CD14-positive monocyte (primary cell): ENCODE data around the gene BACH2. TPM values are rescaled to one million over a fixed set of nuclear protein-coding genes. Genes with fewer than 3 reads are reported as not detected.

Experiments used
- DNase-seq, 3 donors: peaks; one replicate each; pipeline ENCODE4 v3.0.0-alpha.2; 2011 to 2022
- H2AFZ ChIP-seq: 2 replicates; pipeline ENCODE4 v1.6.0; 2012; ENCODE audit warnings: mild to moderate bottlenecking, low read depth, low read length, inconsistent platforms; ENCODE audit not compliant: insufficient read depth, poor library complexity, severe bottlenecking
- H3K27ac ChIP-seq, 2 donors: 1 replicate in 1 of 2; 2 replicates in 1 of 2; pipeline ENCODE4 v1.5.1; 2012 to 2013; ENCODE audit warnings: low read length in 2 of 2, control low read depth in 1 of 2, inconsistent platforms in 1 of 2, low read depth in 1 of 2, mild to moderate bottlenecking in 1 of 2
- H3K27me3 ChIP-seq, 2 donors: one replicate each; pipeline versions ENCODE4 v1.6.0 to v1.6.1; 2011 to 2013; ENCODE audit warnings: low read length in 2 of 2; ENCODE audit not compliant: control insufficient read depth in 2 of 2, insufficient read depth in 2 of 2
- H3K36me3 ChIP-seq, 2 donors: replicated peaks in 1 of 2; 1 replicate in 1 of 2; 2 replicates in 1 of 2; pipeline versions ENCODE4 v1.5.1 to v1.6.1; 2012 to 2013; ENCODE audit warnings: low read length in 2 of 2, control low read depth in 1 of 2, inconsistent platforms in 1 of 2, mild to moderate bottlenecking in 1 of 2; ENCODE audit not compliant: insufficient read depth in 2 of 2, control insufficient read depth in 1 of 2
- H3K4me1 ChIP-seq, 2 donors: 1 replicate in 1 of 2; 2 replicates in 1 of 2; pipeline versions ENCODE4 v1.5.1 to v1.6.1; 2012 to 2013; ENCODE audit warnings: low read length in 2 of 2, control low read depth in 1 of 2, inconsistent platforms in 1 of 2, mild to moderate bottlenecking in 1 of 2, moderate library complexity in 1 of 2; ENCODE audit not compliant: insufficient read depth in 2 of 2, control insufficient read depth in 1 of 2
- H3K4me2 ChIP-seq: replicated peaks from 2 replicates; pipeline ENCODE3; 2012; ENCODE audit warnings: low read length, moderate library complexity, mild to moderate bottlenecking; ENCODE audit not compliant: poor library complexity, severe bottlenecking; ENCODE audit errors: extremely low read depth
- H3K4me3 ChIP-seq, 3 experiments: fragments of 200-600 bp in 1 of 3; sonication (generic) in 1 of 3; replicated peaks in 1 of 3; 1 replicate in 2 of 3; 2 replicates in 1 of 3; pipeline ENCODE4 v1.5.1; 2011 to 2013; ENCODE audit warnings: low read length in 3 of 3, mild to moderate bottlenecking in 3 of 3, control low read depth in 2 of 3, low read depth in 2 of 3, inconsistent platforms in 1 of 3, moderate library complexity in 1 of 3
- H3K79me2 ChIP-seq: 2 replicates; pipeline ENCODE4 v1.6.0; 2012; ENCODE audit warnings: mild to moderate bottlenecking, control low read depth, inconsistent platforms, low read length, moderate library complexity; ENCODE audit not compliant: insufficient read depth
- H3K9ac ChIP-seq: 2 replicates; pipeline ENCODE4 v1.6.0; 2017; ENCODE audit warnings: low read length, mild to moderate bottlenecking; ENCODE audit not compliant: insufficient read depth, poor library complexity, severe bottlenecking
- H3K9me3 ChIP-seq, 2 donors: replicated peaks in 1 of 2; 1 replicate in 1 of 2; 2 replicates in 1 of 2; pipeline versions ENCODE4 v1.5.1 to v1.6.1; 2012 to 2013; ENCODE audit warnings: low read length in 2 of 2, control low read depth in 1 of 2; ENCODE audit not compliant: control insufficient read depth in 1 of 2, insufficient read depth in 1 of 2
- H4K20me1 ChIP-seq: 2 replicates; pipeline ENCODE4 v1.6.0; 2012; ENCODE audit warnings: mild to moderate bottlenecking, low read length, control low read depth, moderate library complexity; ENCODE audit not compliant: insufficient read depth
- H3K27ac Mint-ChIP-seq, 7 donors: one replicate each; pipeline ENCODE4 v1.8.0; 2020; ENCODE audit warnings: mild to moderate bottlenecking in 7 of 7, mixed read lengths in 7 of 7, moderate library complexity in 6 of 7, inconsistent platforms in 2 of 7
- H3K27me3 Mint-ChIP-seq, 3 donors: one replicate each; pipeline ENCODE4 v1.8.0; 2021 to 2022; ENCODE audit warnings: low read depth in 3 of 3, mild to moderate bottlenecking in 3 of 3, mixed read lengths in 3 of 3, moderate library complexity in 3 of 3, inconsistent platforms in 1 of 3
- H3K36me3 Mint-ChIP-seq, 2 donors: one replicate each; pipeline ENCODE4 v1.8.0; 2020; ENCODE audit warnings: mixed read lengths in 2 of 2, inconsistent platforms in 1 of 2, mild to moderate bottlenecking in 1 of 2
- H3K4me1 Mint-ChIP-seq: one replicate; pipeline ENCODE4 v1.8.0; 2020; ENCODE audit warnings: mild to moderate bottlenecking, mixed read lengths
- H3K4me3 Mint-ChIP-seq, 2 donors: one replicate each; pipeline ENCODE4 v1.8.0; 2020; ENCODE audit warnings: mild to moderate bottlenecking in 2 of 2, mixed read lengths in 2 of 2, moderate library complexity in 1 of 2
- H3K9me3 Mint-ChIP-seq, 7 donors: one replicate each; pipeline ENCODE4 v1.8.0; 2020 to 2022; ENCODE audit warnings: mixed read lengths in 7 of 7, mild to moderate bottlenecking in 6 of 7, moderate library complexity in 6 of 7, inconsistent platforms in 2 of 7
- CTCF ChIP-seq: fragments of 200-600 bp; IDR thresholded peaks from one replicate; pipeline ENCODE4 v1.8.0; 2022; ENCODE audit warnings: antibody characterized with exemption, mild to moderate bottlenecking
- WGBS: methylation state at CpG from one replicate; pipeline ENCODE4 v1.1.5; 2013; ENCODE audit warnings: missing lambda C conversion rate; ENCODE audit not compliant: insufficient coverage; 5-methylcytosine and 5-hydroxymethylcytosine counted together
- intact Hi-C, 2 donors: fragments of 100-400 bp; cut with micrococcal nuclease; formaldehyde crosslinking; loops; one replicate each; pipeline versions ENCODE4 v1.15.0 to v1.15.1; 2023
- polyA plus RNA-seq, 3 donors: library from polyadenylated mRNA; depleted of rRNA in 1 of 3; unstranded in 2 of 3; stranded (reverse) in 1 of 3; fragments of 300-500 nt in 2 of 3; fragments of >200 nt in 1 of 3; fragmentation: Illumina TruSeq in 2 of 3; gene quantifications; 1 replicate in 2 of 3; 2 replicates in 1 of 3; pipeline ENCODE4 v1.2.3, GENCODE V29; 2012 to 2021

The BACH2 gene
- polyA plus RNA-seq, 3 donors: 0.04 to 0.09 (median 0.05) TPM

GRCh38 chr6:89930789-89931188 lies 365.9 kb downstream of the BACH2 start:
- no peak overlapping the region for H3K4me3 Mint-ChIP-seq
- no peaks in the 10 kb centered on the region for H3K36me3 Mint-ChIP-seq
- no peaks in the 10 kb centered on the region for H3K27me3 ChIP-seq
- H3K27ac ChIP-seq: no peak overlapping the region
- no peak overlapping the region for H3K4me3 ChIP-seq
- no peaks in the 10 kb centered on the region for H4K20me1 ChIP-seq
- H3K27ac Mint-ChIP-seq: no peak overlapping the region
- H3K4me1 Mint-ChIP-seq: peaks cover 39% of the 10 kb centered on the region
- DNase-seq: no peak
- 93% methylated on average over 2 of the region's 5 CpGs for WGBS
- H3K4me2 ChIP-seq: no peak overlapping the region
- H3K9me3 Mint-ChIP-seq: no peaks in the 10 kb centered on the region
- H3K9me3 ChIP-seq: no peaks in the 10 kb centered on the region
- H3K9ac ChIP-seq: no peak overlapping the region
- H3K4me1 ChIP-seq: peaks cover 34 to 38% of the 10 kb centered on the region in 2 donors
- no peaks in the 10 kb centered on the region for H3K79me2 ChIP-seq
- peaks cover 0 to 5% (median 2%) of the 10 kb centered on the region in 3 donors for H3K27me3 Mint-ChIP-seq
- intact Hi-C loops: no loop called here
- no peak for TF ChIP-seq CTCF
- no peak overlapping the region for H2AFZ ChIP-seq
- H3K36me3 ChIP-seq: no peaks in the 10 kb centered on the region

DNA sequence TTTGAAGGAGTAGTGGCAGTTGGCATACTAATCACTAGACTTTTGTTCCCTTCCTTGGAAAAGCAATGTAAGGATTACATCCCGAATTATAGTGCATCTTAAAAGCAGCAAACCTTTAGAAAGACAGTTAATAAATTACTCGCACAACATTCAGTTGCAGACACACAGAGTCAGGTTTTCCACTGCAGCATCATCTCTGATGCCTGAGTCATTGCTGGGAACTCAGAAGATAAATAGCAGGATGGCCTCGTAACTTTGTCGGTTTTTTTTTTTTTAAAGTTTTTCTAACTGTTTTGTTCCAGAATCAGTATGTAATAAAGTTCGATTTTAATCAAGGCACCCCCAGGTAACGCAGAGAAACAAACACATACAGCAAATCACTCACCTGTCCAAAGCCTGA lies 368.0 kb downstream of the BACH2 start:
- no peak for DNase-seq
- Histone ChIP-seq H3K27me3 (no peaks in the 10 kb centered on the region), H3K4me3 (peak overlapping the region in 1 of 3 experiments; percentile 21), H4K20me1 (no peaks in the 10 kb centered on the region), H3K4me1 (peaks cover 40 to 43% of the 10 kb centered on the region in 2 donors), H3K9ac (no peak overlapping the region), H3K9me3 (no peaks in the 10 kb centered on the region), H3K36me3 (no peaks in the 10 kb centered on the region), H3K4me2 (peak overlapping the region; percentile 40), H3K79me2 (no peaks in the 10 kb centered on the region), H3K27ac (peak overlapping the region in 1 of 2 donors; percentile 80), H2AFZ (peak overlapping the region; percentile 52)
- intact Hi-C loops: no loop called here
- Mint-ChIP-seq H3K9me3 (peaks cover 0 to 2% (median 0%) of the 10 kb centered on the region in 7 donors), H3K27ac (peak overlapping the region; percentile 68 to 88 (median 83)), H3K4me1 (peaks cover 50% of the 10 kb centered on the region), H3K4me3 (no peak overlapping the region), H3K36me3 (no peaks in the 10 kb centered on the region), H3K27me3 (peaks cover 0 to 5% (median 0%) of the 10 kb centered on the region in 3 donors)
- TF ChIP-seq CTCF: no peak
- 83% methylated on average over 2 of the region's 6 CpGs for WGBS
